ENCODE results near the gene DENND4A.

GRCh38 chr15:65841121-65841930 lies 49.2 kb upstream of the DENND4A start:
- TF ChIP-seq TAF1 (IDR thresholded peaks at IDR 0.05; ENCODE audit: borderline replicate concordance, insufficient read depth, low read length) (no peak), POLR2AphosphoS5 (IDR thresholded peaks at IDR 0.05; ENCODE audit: low read depth, low read length) (no peak), FOXP2 (optimal IDR thresholded peaks at IDR 0.05; ENCODE audit: borderline replicate concordance, extremely low read depth, extremely low read length, insufficient read depth) (no peak), SIN3A (IDR thresholded peaks at IDR 0.05; ENCODE audit: borderline replicate concordance, insufficient read depth, low read length) (no peak), REST (IDR thresholded peaks at IDR 0.05; ENCODE audit: insufficient read depth in 1 of 2, low read depth in 2 of 2, low read length in 2 of 2) (no peak)

Measured in PFSK-1 (cell line).